HepG2 (cell line): Measurements from ENCODE around the gene TTLL10. TPM values are rescaled to one million over a fixed set of nuclear protein-coding genes. Genes with fewer than 3 reads are reported as not detected.
A peak's percentile ranks its signal among the peaks of the same experiment; 100 is the strongest.

Experiments used
- ELF4 ChIP-seq: sonication (generic); formaldehyde crosslinking; IDR thresholded peaks from 2 replicates; pipeline ENCODE4 v1.5.0; 2020; ENCODE audit warnings: missing genetic modification reagents, mild to moderate bottlenecking, moderate library complexity, borderline replicate concordance
- ESRRA ChIP-seq: sonication (generic); formaldehyde crosslinking; IDR thresholded peaks from 2 replicates; pipeline ENCODE4 v1.5.1; 2020; ENCODE audit warnings: mild to moderate bottlenecking, low read depth, missing genetic modification reagents
- KMT2B ChIP-seq: IDR thresholded peaks from 2 replicates; pipeline ENCODE4 v1.6.1; 2016; ENCODE audit warnings: missing genetic modification reagents, missing compliant biosample characterization
- NFAT5 ChIP-seq: sonication (generic); formaldehyde crosslinking; IDR thresholded peaks from 2 replicates; pipeline ENCODE4 v1.4.0; 2020; ENCODE audit warnings: missing genetic modification reagents
- TSC22D2 ChIP-seq: sonication (generic); formaldehyde crosslinking; IDR thresholded peaks from 2 replicates; pipeline ENCODE4 v1.5.1; 2020; ENCODE audit warnings: missing genetic modification reagents, mild to moderate bottlenecking, borderline replicate concordance
- UBTF ChIP-seq: sonication (generic); formaldehyde crosslinking; IDR thresholded peaks from 2 replicates; pipeline ENCODE4 v1.4.0; 2020; ENCODE audit warnings: mild to moderate bottlenecking, missing genetic modification reagents
- ZFP91 ChIP-seq: sonication (generic); formaldehyde crosslinking; IDR thresholded peaks from 2 replicates; pipeline ENCODE4 v1.9.0; 2022; ENCODE audit warnings: missing genetic modification reagents, mild to moderate bottlenecking, borderline replicate concordance
- ZNF281 ChIP-seq: sonication (generic); formaldehyde crosslinking; IDR thresholded peaks from 2 replicates; pipeline ENCODE4 v1.4.0; 2020; ENCODE audit warnings: missing genetic modification reagents, borderline replicate concordance
- ZNF34 ChIP-seq: sonication (generic); formaldehyde crosslinking; IDR thresholded peaks from 2 replicates; pipeline ENCODE4 v1.4.0; 2020; ENCODE audit warnings: mild to moderate bottlenecking, missing genetic modification reagents, borderline replicate concordance
- polyA plus RNA-seq, 8 experiments: library from polyadenylated mRNA; depleted of rRNA in 3 of 8; stranded (reverse) in 7 of 8; unstranded in 1 of 8; fragments of >200 nt; fragmentation: Illumina TruSeq in 4 of 8; extraction: Trizol in 4 of 8; gene quantifications; 2 replicates each; pipeline versions ENCODE4 v1.2.1 to v1.2.3, GENCODE V29; 2011 to 2016; ENCODE audit warnings: low read depth in 4 of 8, missing spikeins in 1 of 8, mixed read lengths in 1 of 8; ENCODE audit not compliant: insufficient read depth in 1 of 8
- total RNA-seq, 5 experiments: library from RNA; depleted of rRNA; stranded (reverse); fragments of >200 nt; fragmentation: Illumina TruSeq; extraction: Trizol; gene quantifications; 2 replicates each; pipeline ENCODE4 v1.2.3, GENCODE V29; 2016; ENCODE audit warnings: low read depth in 1 of 5

TTLL10 gene
- total and polyA plus RNA-seq, 2 of the 13 experiments (the other 11 are each of a cell fraction or from before 2014, with no cell fraction given), result not detected

GRCh38 chr1:1132042-1132950 lies 41.4 kb upstream of the TTLL10 start (continued):
- TF ChIP-seq ZFP91 (CRISPR knock-in tag) (0 out of 2 replicates have a peak, but pooled peaks have one; percentile 9), ELF4 (CRISPR knock-in tag) (no peak), TSC22D2 (CRISPR knock-in tag) (no peak), ESRRA (no peak), NFAT5 (CRISPR knock-in tag) (no peak), KMT2B (CRISPR knock-in tag) (no peak), UBTF (0 out of 2 replicates have a peak, but pooled peaks have one; percentile 4), ZNF34 (CRISPR knock-in tag) (no peak), ZNF281 (CRISPR knock-in tag) (peak; percentile 51; the same call in 1 of the 2 replicates)
- TF ChIP-seq, all 625 proteins: peak for 6
